Keratinocyte (primary cell): Measurements from ENCODE around the gene DIS3L2.

Source experiments
- EZH2 ChIP-seq: IDR thresholded peaks from one replicate; pipeline ENCODE4 v1.6.1; 2012; ENCODE audit warnings: inconsistent platforms, mild to moderate bottlenecking, low read length, moderate library complexity
- TF ChIP-seq, protein P1 (sequence below), 3 experiments: IDR thresholded peaks in 1 of 3; conservative IDR thresholded peaks in 1 of 3; optimal IDR thresholded peaks in 1 of 3; 2 replicates in 2 of 3; 3 replicates in 1 of 3; pipeline versions ENCODE3 to v1.5.1; 2011; ENCODE audit warnings: low read length in 3 of 3, mild to moderate bottlenecking in 3 of 3, moderate library complexity in 2 of 3, control low read depth in 1 of 3, inconsistent platforms in 1 of 3; ENCODE audit not compliant: insufficient read depth in 2 of 3; ENCODE audit errors: extremely low read depth in 1 of 3

DNA sequence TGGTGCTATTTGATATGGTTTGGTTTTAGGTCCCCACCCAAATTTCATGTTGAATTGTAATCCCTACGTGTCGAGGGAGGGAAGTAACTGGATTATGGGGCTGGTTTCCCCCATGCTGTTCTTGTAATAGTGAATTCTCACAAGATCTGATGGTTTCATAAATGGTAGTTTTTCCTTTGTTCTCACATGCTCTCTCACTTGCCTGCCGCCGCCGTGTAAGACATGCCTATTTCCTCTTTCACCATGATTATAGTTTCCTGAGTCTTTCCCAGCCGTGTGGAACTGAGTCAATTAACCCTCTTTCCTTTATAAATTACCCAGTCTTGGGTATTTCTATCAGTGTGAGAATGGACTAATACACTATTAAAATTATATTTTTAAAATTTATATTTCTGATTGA, 7.3 kb downstream of the DIS3L2 start:
- TF ChIP-seq EZH2 = no peak
- TF ChIP-seq, protein P1, sequence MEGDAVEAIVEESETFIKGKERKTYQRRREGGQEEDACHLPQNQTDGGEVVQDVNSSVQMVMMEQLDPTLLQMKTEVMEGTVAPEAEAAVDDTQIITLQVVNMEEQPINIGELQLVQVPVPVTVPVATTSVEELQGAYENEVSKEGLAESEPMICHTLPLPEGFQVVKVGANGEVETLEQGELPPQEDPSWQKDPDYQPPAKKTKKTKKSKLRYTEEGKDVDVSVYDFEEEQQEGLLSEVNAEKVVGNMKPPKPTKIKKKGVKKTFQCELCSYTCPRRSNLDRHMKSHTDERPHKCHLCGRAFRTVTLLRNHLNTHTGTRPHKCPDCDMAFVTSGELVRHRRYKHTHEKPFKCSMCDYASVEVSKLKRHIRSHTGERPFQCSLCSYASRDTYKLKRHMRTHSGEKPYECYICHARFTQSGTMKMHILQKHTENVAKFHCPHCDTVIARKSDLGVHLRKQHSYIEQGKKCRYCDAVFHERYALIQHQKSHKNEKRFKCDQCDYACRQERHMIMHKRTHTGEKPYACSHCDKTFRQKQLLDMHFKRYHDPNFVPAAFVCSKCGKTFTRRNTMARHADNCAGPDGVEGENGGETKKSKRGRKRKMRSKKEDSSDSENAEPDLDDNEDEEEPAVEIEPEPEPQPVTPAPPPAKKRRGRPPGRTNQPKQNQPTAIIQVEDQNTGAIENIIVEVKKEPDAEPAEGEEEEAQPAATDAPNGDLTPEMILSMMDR (optimal IDR thresholded peaks at IDR 0.05 in 1 of 3, IDR thresholded peaks at IDR 0.05 in 1 of 3, conservative IDR thresholded peaks at IDR 0.05 in 1 of 3; ENCODE audit: extremely low read depth in 1 of 3, insufficient read depth in 2 of 3, low read length in 3 of 3) = no peak
